ENCODE measurements around the gene CACTIN.

The CACTIN gene

GRCh38 chr19:3604227-3604986 lies 22.2 kb downstream of the CACTIN start:
- peak overlapping the region; percentile 92 to 96 for H3K27ac ChIP-seq
- DNase-seq (ENCODE audit: low spot score): peak; percentile 93
- peak overlapping the region; percentile 84 for H3K4me3 ChIP-seq
- TF ChIP-seq, protein P1, sequence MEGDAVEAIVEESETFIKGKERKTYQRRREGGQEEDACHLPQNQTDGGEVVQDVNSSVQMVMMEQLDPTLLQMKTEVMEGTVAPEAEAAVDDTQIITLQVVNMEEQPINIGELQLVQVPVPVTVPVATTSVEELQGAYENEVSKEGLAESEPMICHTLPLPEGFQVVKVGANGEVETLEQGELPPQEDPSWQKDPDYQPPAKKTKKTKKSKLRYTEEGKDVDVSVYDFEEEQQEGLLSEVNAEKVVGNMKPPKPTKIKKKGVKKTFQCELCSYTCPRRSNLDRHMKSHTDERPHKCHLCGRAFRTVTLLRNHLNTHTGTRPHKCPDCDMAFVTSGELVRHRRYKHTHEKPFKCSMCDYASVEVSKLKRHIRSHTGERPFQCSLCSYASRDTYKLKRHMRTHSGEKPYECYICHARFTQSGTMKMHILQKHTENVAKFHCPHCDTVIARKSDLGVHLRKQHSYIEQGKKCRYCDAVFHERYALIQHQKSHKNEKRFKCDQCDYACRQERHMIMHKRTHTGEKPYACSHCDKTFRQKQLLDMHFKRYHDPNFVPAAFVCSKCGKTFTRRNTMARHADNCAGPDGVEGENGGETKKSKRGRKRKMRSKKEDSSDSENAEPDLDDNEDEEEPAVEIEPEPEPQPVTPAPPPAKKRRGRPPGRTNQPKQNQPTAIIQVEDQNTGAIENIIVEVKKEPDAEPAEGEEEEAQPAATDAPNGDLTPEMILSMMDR (IDR thresholded peaks at IDR 0.05): no peak

- DNase-seq (ENCODE audit: low spot score): peak; percentile 93
- H3K27ac ChIP-seq: peak overlapping the region; percentile 92 to 96
- TF ChIP-seq, protein P1 (IDR thresholded peaks at IDR 0.05): no peak
- peak overlapping the region; percentile 84 for H3K4me3 ChIP-seq
These were observed 23.3 kb downstream of the CACTIN start for GRCh38 chr19:3603121-3603811.

DNA sequence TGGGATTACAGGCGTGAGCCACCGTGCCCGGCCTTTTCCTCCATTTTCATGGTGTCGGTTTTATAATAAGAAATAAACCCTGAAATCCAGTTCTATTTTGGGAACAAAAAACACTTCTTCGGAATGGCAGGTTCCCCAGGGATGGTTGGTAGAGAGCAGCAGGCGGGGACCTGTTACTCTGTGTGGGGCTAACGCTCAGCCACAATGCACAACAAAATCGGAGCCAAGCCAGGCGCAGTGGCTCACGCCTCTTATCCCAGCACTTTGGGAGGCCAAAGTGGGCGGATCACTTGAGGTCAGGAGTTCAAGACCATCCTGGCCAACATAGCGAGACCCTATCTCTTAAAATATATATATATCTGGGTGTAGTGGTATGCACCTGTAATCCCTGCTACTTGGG lies 25.6 kb downstream of the CACTIN start:
- H3K4me3 ChIP-seq: no peak overlapping the region
- peak overlapping the region; percentile 23 to 73 for H3K27ac ChIP-seq
- no peak for DNase-seq (ENCODE audit: low spot score)
- TF ChIP-seq, protein P1 (IDR thresholded peaks at IDR 0.05): no peak

DNA sequence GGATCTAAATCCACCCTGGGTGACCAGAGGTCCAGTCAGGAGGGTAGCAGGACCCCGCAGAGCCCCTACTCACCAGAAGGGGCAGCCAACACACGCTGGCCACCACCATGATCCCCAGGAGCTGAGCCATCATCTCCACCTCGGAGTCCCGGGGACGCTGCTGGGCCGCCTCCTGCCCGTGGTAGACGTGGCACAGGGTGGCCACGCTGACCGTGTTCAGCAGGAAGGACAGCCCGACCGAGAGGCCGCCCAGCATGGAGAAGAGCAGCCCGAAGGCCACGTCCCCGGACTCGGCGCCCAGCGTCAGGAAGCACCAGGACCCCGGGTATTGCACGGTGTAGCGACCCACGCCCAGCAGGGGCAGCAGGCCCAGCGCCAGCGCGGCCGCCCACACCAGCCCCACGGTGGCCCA lies 26.8 kb downstream of the CACTIN start:
- TF ChIP-seq, protein P1 (IDR thresholded peaks at IDR 0.05): no peak
- H3K4me3 ChIP-seq: no peak overlapping the region
- peak overlapping the region in 1 of 2 donors; percentile 73 for H3K27ac ChIP-seq
- no peak for DNase-seq (ENCODE audit: low spot score)

DNA sequence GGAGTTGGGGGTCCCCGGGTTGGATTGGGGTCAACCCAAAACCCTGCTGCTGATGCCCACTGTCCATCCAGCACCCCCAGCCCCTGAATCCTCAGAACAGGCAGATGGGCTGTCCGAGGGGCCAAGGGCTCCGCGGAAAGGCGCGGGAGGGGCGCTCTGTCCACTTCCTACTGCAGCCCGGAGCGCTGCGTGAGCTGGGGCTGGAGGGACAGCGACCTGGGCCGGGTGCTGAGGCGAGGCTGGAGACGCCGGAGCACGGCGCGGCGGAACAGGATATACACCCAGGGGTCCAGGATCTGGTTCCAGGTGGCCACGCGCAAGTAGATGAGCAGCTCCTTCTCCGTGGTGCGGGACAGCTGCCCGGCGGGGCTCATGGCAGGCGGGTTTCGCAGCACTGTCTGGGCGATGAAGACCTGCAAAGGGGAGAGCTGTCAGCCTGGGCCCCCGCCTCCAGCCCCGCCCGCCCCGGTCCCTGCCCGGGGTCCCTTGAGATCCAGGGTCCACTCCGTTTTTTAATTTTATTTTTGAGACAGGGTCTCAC lies 31.0 kb downstream of the CACTIN start:
- TF ChIP-seq, protein P1 (IDR thresholded peaks at IDR 0.05): no peak
- Histone ChIP-seq H3K27ac (no peak overlapping the region), H3K4me3 (no peak overlapping the region)
- DNase-seq (ENCODE audit: low spot score): no peak

DNA sequence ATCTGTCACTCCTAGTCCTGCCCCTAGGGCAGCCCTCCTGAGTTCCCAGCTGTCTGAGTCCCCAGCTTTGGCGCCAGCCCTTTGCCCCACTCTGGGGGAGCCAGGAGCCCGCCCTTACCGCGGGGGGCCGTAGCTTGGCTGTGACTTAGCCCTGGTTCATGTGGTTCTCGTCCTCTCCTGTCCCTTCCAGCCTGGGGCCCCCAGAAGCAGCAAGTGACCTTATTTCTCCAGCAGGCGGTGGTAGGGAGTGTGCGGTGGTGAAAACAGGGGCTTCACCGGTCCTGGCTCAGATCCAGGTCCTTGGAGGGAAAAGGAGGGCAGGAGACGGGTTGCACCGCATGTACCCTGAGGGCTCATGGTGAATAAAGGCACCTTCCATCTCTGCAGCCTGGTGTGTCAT lies 33.4 kb downstream of the CACTIN start:
- no peak overlapping the region for H3K4me3 ChIP-seq
- peak overlapping the region in 1 of 2 donors; percentile 81 for H3K27ac ChIP-seq
- no peak for DNase-seq (ENCODE audit: low spot score)
- TF ChIP-seq, protein P1 (IDR thresholded peaks at IDR 0.05): no peak

Measured in coronary artery (tissue), 2 donors.